HEK293 (cell line): Measurements from ENCODE around the gene ASTN2.

Experiments
- CTCF ChIA-PET: fragments of 350-600 bp; formaldehyde crosslinking; extraction: SDS; loops from one replicate; lab custom pipeline; 2021; ENCODE audit warnings: antibody characterized with exemption; lab: Yijun Ruan, JAX
- POLR2A ChIA-PET: fragments of 300-600 bp; formaldehyde crosslinking; extraction: SDS; loops from one replicate; lab custom pipeline; 2020; ENCODE audit warnings: antibody characterized with exemption, inconsistent platforms; lab: Yijun Ruan, JAX
- H3K27ac ChIP-seq: fragments of 200-500 bp; sonication (Bioruptor generic); 2 replicates; pipeline ENCODE4 v1.5.1; 2014; ENCODE audit warnings: low read depth, low read length, control low read depth, inconsistent platforms; ENCODE audit errors: extremely low read depth
- H3K36me3 ChIP-seq, 2 experiments: fragments of 200-500 bp in 1 of 2; sonication (Bioruptor generic) in 1 of 2; 1 replicate in 1 of 2; 2 replicates in 1 of 2; pipeline ENCODE4 v1.5.1; 2014 to 2017; ENCODE audit warnings: inconsistent platforms in 2 of 2, low read length in 2 of 2; ENCODE audit not compliant: control insufficient read depth in 2 of 2, insufficient read depth in 1 of 2
- H3K4me1 ChIP-seq: fragments of 200-500 bp; sonication (Bioruptor generic); 2 replicates; pipeline ENCODE4 v1.5.1; 2014; ENCODE audit warnings: mild to moderate bottlenecking, low read length, inconsistent platforms; ENCODE audit not compliant: control insufficient read depth, insufficient read depth
- H3K4me3 ChIP-seq: 2 replicates; pipeline ENCODE4 v1.5.1; 2011; ENCODE audit warnings: low read depth, mild to moderate bottlenecking, control low read depth, low read length, moderate library complexity
- H3K9me3 ChIP-seq: fragments of 200-500 bp; sonication (Bioruptor generic); 2 replicates; pipeline ENCODE4 v1.5.1; 2014; ENCODE audit warnings: low read depth, low read length, inconsistent platforms; ENCODE audit not compliant: control insufficient read depth, insufficient read depth
- IKZF3 ChIP-seq: fragments of 450-650 bp; IDR thresholded peaks from 2 replicates; pipeline ENCODE4 v1.5.0; 2018; ENCODE audit warnings: missing biosample characterization, mild to moderate bottlenecking, missing genetic modification characterization, moderate library complexity
- MEIS1 ChIP-seq: sonication (generic); formaldehyde crosslinking; IDR thresholded peaks from 2 replicates; pipeline ENCODE4 v1.8.1; 2022; ENCODE audit warnings: missing genetic modification reagents, mild to moderate bottlenecking, borderline replicate concordance
- SALL2 ChIP-seq: fragments of 450-650 bp; formaldehyde crosslinking; IDR thresholded peaks from 2 replicates; pipeline ENCODE4 v1.5.0; 2017; ENCODE audit warnings: missing biosample characterization, mild to moderate bottlenecking, missing genetic modification characterization, borderline replicate concordance
- WT1 ChIP-seq: fragments of 450-650 bp; formaldehyde crosslinking; IDR thresholded peaks from 2 replicates; pipeline ENCODE4 v1.5.1; 2016; ENCODE audit warnings: missing biosample characterization, missing genetic modification characterization
- ZNF121 ChIP-seq: fragments of 450-650 bp; formaldehyde crosslinking; IDR thresholded peaks from 2 replicates; pipeline ENCODE4 v1.5.1; 2016; ENCODE audit warnings: missing biosample characterization, missing genetic modification characterization
- ZNF157 ChIP-seq: fragments of 450-650 bp; formaldehyde crosslinking; IDR thresholded peaks from 2 replicates; pipeline ENCODE4 v1.5.1; 2016; ENCODE audit warnings: missing biosample characterization, missing genetic modification characterization
- ZNF24 ChIP-seq: fragments of 450-650 bp; formaldehyde crosslinking; IDR thresholded peaks from 2 replicates; pipeline ENCODE4 v1.5.1; 2016; ENCODE audit warnings: missing biosample characterization, missing genetic modification characterization
- ZNF266 ChIP-seq: fragments of 450-650 bp; formaldehyde crosslinking; IDR thresholded peaks from 2 replicates; pipeline ENCODE4 v1.5.1; 2016; ENCODE audit warnings: missing biosample characterization, missing genetic modification characterization, low read depth
- ZNF530 ChIP-seq: fragments of 450-650 bp; formaldehyde crosslinking; IDR thresholded peaks from 2 replicates; pipeline ENCODE4 v1.5.1; 2016; ENCODE audit warnings: low read depth, missing biosample characterization, missing genetic modification characterization
- ZNF571 ChIP-seq: fragments of 450-650 bp; formaldehyde crosslinking; IDR thresholded peaks from 2 replicates; pipeline ENCODE4 v1.5.0; 2017; ENCODE audit warnings: missing biosample characterization, missing genetic modification characterization
- ZNF660 ChIP-seq: fragments of 450-650 bp; IDR thresholded peaks from 2 replicates; pipeline ENCODE4 v1.5.1; 2018; ENCODE audit warnings: missing biosample characterization, mild to moderate bottlenecking, missing genetic modification characterization
- TF ChIP-seq, protein P1 (sequence below): fragments of 450-650 bp; formaldehyde crosslinking; conservative IDR thresholded peaks from 2 replicates; pipeline ENCODE4 v1.5.1; 2016; ENCODE audit warnings: low read depth, missing biosample characterization, missing genetic modification characterization
- TF ChIP-seq, protein P2 (sequence below): fragments of 450-650 bp; formaldehyde crosslinking; IDR thresholded peaks from 2 replicates; pipeline ENCODE4 v1.5.1; 2016; ENCODE audit warnings: missing biosample characterization, missing genetic modification characterization
- TF ChIP-seq, protein P3 (sequence below): fragments of 450-650 bp; formaldehyde crosslinking; IDR thresholded peaks from 2 replicates; pipeline ENCODE4 v1.5.1; 2016; ENCODE audit warnings: missing biosample characterization, missing genetic modification characterization
- TF ChIP-seq, protein P4 (sequence below): fragments of 450-650 bp; formaldehyde crosslinking; IDR thresholded peaks from 2 replicates; pipeline ENCODE4 v1.5.1; 2017; ENCODE audit warnings: missing biosample characterization, missing genetic modification characterization
- TF ChIP-seq, protein P5 (sequence below): fragments of 450-650 bp; formaldehyde crosslinking; IDR thresholded peaks from 2 replicates; pipeline ENCODE4 v1.5.1; 2016; ENCODE audit warnings: missing biosample characterization, missing genetic modification characterization

The ASTN2 gene

DNA sequence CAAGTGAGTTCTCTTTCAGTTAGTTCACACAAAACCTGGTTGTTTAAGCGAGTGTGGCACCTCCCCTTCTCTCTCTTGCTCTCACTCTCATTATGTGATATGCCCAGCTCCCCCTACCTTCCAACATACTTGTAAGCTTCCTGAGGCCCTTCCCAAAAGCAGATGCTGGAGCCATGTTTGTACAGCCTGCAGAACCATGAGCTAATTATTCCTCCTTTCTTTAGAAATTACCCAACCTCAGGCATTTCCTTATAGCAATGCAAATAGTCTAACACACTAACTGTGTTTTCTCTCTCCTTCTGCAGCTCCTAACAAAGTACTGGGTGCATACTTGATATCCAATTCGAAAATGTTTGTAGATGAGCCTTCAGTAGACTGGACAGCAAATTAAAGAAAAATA is 665.1 kb downstream of the ASTN2 start (continued):
- TF ChIP-seq, protein P1, sequence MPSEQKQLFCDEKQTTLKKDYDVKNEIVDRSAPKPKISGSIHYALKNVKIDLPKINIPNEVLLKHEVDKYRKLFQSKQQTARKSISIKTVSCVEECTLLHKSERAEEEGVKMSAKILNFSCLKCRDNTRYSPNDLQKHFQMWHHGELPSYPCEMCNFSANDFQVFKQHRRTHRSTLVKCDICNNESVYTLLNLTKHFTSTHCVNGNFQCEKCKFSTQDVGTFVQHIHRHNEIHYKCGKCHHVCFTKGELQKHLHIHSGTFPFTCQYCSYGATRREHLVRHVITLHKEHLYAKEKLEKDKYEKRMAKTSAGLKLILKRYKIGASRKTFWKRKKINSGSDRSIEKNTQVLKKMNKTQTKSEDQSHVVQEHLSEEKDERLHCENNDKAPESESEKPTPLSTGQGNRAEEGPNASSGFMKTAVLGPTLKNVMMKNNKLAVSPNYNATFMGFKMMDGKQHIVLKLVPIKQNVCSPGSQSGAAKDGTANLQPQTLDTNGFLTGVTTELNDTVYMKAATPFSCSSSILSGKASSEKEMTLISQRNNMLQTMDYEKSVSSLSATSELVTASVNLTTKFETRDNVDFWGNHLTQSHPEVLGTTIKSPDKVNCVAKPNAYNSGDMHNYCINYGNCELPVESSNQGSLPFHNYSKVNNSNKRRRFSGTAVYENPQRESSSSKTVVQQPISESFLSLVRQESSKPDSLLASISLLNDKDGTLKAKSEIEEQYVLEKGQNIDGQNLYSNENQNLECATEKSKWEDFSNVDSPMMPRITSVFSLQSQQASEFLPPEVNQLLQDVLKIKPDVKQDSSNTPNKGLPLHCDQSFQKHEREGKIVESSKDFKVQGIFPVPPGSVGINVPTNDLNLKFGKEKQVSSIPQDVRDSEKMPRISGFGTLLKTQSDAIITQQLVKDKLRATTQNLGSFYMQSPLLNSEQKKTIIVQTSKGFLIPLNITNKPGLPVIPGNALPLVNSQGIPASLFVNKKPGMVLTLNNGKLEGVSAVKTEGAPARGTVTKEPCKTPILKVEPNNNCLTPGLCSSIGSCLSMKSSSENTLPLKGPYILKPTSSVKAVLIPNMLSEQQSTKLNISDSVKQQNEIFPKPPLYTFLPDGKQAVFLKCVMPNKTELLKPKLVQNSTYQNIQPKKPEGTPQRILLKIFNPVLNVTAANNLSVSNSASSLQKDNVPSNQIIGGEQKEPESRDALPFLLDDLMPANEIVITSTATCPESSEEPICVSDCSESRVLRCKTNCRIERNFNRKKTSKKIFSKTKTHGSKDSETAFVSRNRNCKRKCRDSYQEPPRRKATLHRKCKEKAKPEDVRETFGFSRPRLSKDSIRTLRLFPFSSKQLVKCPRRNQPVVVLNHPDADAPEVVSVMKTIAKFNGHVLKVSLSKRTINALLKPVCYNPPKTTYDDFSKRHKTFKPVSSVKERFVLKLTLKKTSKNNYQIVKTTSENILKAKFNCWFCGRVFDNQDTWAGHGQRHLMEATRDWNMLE (tag by site-specific recombination): no peak
- TF ChIP-seq ZNF530 (tag by site-specific recombination) (no peak), ZNF660 (tag by site-specific recombination) (no peak), ZNF157 (no peak), ZNF571 (tag by site-specific recombination) (no peak)
- TF ChIP-seq, protein P2, sequence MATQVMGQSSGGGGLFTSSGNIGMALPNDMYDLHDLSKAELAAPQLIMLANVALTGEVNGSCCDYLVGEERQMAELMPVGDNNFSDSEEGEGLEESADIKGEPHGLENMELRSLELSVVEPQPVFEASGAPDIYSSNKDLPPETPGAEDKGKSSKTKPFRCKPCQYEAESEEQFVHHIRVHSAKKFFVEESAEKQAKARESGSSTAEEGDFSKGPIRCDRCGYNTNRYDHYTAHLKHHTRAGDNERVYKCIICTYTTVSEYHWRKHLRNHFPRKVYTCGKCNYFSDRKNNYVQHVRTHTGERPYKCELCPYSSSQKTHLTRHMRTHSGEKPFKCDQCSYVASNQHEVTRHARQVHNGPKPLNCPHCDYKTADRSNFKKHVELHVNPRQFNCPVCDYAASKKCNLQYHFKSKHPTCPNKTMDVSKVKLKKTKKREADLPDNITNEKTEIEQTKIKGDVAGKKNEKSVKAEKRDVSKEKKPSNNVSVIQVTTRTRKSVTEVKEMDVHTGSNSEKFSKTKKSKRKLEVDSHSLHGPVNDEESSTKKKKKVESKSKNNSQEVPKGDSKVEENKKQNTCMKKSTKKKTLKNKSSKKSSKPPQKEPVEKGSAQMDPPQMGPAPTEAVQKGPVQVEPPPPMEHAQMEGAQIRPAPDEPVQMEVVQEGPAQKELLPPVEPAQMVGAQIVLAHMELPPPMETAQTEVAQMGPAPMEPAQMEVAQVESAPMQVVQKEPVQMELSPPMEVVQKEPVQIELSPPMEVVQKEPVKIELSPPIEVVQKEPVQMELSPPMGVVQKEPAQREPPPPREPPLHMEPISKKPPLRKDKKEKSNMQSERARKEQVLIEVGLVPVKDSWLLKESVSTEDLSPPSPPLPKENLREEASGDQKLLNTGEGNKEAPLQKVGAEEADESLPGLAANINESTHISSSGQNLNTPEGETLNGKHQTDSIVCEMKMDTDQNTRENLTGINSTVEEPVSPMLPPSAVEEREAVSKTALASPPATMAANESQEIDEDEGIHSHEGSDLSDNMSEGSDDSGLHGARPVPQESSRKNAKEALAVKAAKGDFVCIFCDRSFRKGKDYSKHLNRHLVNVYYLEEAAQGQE (tag by site-specific recombination): no peak
- TF ChIP-seq, protein P3, sequence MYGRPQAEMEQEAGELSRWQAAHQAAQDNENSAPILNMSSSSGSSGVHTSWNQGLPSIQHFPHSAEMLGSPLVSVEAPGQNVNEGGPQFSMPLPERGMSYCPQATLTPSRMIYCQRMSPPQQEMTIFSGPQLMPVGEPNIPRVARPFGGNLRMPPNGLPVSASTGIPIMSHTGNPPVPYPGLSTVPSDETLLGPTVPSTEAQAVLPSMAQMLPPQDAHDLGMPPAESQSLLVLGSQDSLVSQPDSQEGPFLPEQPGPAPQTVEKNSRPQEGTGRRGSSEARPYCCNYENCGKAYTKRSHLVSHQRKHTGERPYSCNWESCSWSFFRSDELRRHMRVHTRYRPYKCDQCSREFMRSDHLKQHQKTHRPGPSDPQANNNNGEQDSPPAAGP: no peak
- TF ChIP-seq, all 188 proteins: peak for 0

DNA sequence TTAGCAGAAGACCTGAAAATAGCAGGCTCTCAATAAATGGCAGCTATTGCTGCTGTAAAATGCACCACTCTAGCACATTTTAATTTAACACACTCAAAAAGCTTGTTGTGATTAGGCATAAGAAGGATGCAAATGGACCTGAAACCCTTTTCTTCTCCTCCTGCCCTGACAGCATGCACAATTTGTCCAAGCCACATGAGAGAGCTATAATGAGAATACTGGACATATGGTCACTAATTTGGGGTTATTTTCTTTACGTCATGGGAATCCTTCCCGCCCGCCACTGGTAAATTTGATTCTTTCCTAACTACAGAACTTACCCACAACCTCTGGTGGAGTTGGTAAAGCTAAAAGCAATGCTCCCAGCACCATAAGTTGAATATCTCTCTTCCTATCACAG is 665.7 kb downstream of the ASTN2 start:
- TF ChIP-seq, protein P4, sequence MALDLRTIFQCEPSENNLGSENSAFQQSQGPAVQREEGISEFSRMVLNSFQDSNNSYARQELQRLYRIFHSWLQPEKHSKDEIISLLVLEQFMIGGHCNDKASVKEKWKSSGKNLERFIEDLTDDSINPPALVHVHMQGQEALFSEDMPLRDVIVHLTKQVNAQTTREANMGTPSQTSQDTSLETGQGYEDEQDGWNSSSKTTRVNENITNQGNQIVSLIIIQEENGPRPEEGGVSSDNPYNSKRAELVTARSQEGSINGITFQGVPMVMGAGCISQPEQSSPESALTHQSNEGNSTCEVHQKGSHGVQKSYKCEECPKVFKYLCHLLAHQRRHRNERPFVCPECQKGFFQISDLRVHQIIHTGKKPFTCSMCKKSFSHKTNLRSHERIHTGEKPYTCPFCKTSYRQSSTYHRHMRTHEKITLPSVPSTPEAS: no peak
- CTCF ChIA-PET: interaction anchor here (1.8 to 2.5 kb wide), 2 partner anchors 12 to 112 kb away, joined by 10 to 17 read pairs; no protein-coding TSS in a partner anchor
- H3K9me3 ChIP-seq: no peaks in the 10 kb centered on the region

DNA sequence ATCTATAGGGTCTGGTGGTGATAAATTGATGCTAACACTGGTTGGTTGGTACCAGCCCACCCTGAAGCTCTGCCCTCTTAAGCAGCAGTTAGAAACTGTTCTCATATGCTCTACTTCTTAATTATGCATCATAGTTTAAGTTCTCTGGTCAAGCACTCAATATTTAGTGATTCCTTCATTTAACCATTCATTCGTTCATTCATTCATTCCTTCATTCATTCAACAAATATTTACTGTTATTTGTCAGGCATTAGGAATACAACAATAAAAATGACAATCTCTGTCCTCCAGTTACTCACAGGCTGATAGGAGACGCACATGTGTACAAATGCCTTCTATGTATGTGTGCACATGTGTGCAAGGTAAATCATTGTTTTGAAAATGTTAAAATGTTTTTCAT is 673.1 kb downstream of the ASTN2 start:
- no peak overlapping the region for H3K27ac ChIP-seq
- no peaks in the 10 kb centered on the region for H3K9me3 ChIP-seq
- H3K4me1 ChIP-seq: no peaks in the 10 kb centered on the region
- H3K36me3 ChIP-seq: no peaks in the 10 kb centered on the region
- ChIA-PET CTCF (interaction anchor here (0.6 to 12.1 kb wide), 2 partner anchors 105 to 119 kb away, joined by 4 to 318 read pairs; no protein-coding TSS in a partner anchor), POLR2A (no interaction called here)
- TF ChIP-seq WT1 (tag by site-specific recombination) (no peak), ZNF121 (tag by site-specific recombination) (no peak), ZNF24 (tag by site-specific recombination) (no peak), ZNF266 (tag by site-specific recombination) (no peak), IKZF3 (no peak), MEIS1 (CRISPR knock-in tag) (no peak), SALL2 (tag by site-specific recombination) (no peak)
- TF ChIP-seq, protein P5, sequence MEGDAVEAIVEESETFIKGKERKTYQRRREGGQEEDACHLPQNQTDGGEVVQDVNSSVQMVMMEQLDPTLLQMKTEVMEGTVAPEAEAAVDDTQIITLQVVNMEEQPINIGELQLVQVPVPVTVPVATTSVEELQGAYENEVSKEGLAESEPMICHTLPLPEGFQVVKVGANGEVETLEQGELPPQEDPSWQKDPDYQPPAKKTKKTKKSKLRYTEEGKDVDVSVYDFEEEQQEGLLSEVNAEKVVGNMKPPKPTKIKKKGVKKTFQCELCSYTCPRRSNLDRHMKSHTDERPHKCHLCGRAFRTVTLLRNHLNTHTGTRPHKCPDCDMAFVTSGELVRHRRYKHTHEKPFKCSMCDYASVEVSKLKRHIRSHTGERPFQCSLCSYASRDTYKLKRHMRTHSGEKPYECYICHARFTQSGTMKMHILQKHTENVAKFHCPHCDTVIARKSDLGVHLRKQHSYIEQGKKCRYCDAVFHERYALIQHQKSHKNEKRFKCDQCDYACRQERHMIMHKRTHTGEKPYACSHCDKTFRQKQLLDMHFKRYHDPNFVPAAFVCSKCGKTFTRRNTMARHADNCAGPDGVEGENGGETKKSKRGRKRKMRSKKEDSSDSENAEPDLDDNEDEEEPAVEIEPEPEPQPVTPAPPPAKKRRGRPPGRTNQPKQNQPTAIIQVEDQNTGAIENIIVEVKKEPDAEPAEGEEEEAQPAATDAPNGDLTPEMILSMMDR (tag by site-specific recombination): no peak
- no peak overlapping the region for H3K4me3 ChIP-seq

More for the DNA sequence above, 665.7 kb downstream of the ASTN2 start:
- Histone ChIP-seq H3K36me3 (no peaks in the 10 kb centered on the region), H3K27ac (no peak overlapping the region), H3K4me3 (no peak overlapping the region), H3K4me1 (no peaks in the 10 kb centered on the region)
- POLR2A ChIA-PET: no interaction called here
